ENCODE results near the gene MYL3. TPM values are rescaled to one million over a fixed set of nuclear protein-coding genes. Genes with fewer than 3 reads are reported as not detected.
"Not testable (repeated sequence)": the region's sequence is repeated elsewhere in the genome, so short reads cannot be mapped to it uniquely, and the experiment has no call there.

MYL3 gene
- total RNA-seq (2014; rRNA removed; shearing (Covaris generic)) = not detected in 2 replicates
- 0.68 TPM in 1 of 2 replicates, not detected in the other for polyA plus RNA-seq (2016; fragmentation: Nextera tagmentation; extraction: Ambion mirVana)

DNA sequence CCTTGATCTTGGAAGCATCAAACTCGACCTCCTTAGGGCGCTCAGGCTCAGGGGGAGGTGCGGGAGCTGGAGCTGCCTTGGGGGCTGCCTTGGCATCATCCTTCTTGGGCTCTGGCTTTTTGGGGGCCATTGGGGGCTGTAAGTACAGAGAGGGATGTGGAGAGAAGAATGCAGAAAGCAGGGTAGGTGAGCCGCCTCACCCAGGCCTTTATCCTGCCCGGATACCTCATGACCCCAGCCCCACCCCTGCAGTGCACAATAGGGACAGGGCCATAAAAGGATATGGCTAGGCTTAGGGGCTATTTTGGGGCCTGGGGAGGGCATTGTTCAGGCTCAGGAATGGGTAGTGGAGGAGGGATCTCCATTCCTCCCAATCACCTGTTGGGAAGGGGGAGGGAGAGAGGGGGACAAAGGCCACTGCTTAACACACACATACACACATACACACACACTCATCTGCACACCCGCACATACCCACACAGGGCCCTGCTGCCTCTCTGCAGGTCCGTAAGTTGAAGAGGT is at the start of gene MYL3:
TSS of gene MYL3 (minus strand) at position 184 of the 522 bp plus-strand sequence. CDS start at position 130, 54 bp downstream.
- no peak within 1 kb of the TSS for H3K27ac ChIP-seq
- H3K27me3 ChIP-seq (replicated peaks; ENCODE audit: insufficient read depth) = no peaks in the 10 kb centered on the region
- no peaks in the 10 kb centered on the region for H3K9me3 ChIP-seq (ENCODE audit: low read depth)
- H3K9ac ChIP-seq = no peak within 1 kb of the TSS
- no peak within 1 kb of the TSS for H3K4me2 ChIP-seq (ENCODE audit: unreplicated experiment)
- DNase-seq = no peak
- no peaks in the 10 kb centered on the region for H3K79me2 ChIP-seq (ENCODE audit: insufficient read depth)
- WGBS, 2 experiments (ENCODE audit: low coverage in 1 of 2, low lambda C conversion rate in 2 of 2, missing lambda C conversion rate in 2 of 2) = 81 to 83% methylated on average over 7 of the region's 7 CpGs
- no peaks in the 10 kb centered on the region for H4K20me1 ChIP-seq (ENCODE audit: insufficient read depth)
- H3K4me3 ChIP-seq = no peak within 1 kb of the TSS
- in situ Hi-C loops (cut with MboI) = no loop called here
- TF ChIP-seq EZH2phosphoT487 (IDR thresholded peaks at IDR 0.05; ENCODE audit: insufficient read depth, low read depth) = no peak
- TF ChIP-seq EZH2 (IDR thresholded peaks at IDR 0.05; ENCODE audit: insufficient read depth, poor library complexity, severe bottlenecking) = no peak
- H2AFZ ChIP-seq = no peak within 1 kb of the TSS
- no peaks in the 10 kb centered on the region for H3K36me3 ChIP-seq (ENCODE audit: low read depth)
- H3K4me1 ChIP-seq (ENCODE audit: insufficient read depth) = peaks cover 9% of the 10 kb centered on the region; the same call in 1 of the 2 replicates
- H3F3A ChIP-seq (ENCODE audit: insufficient read depth) = no peaks in the 10 kb centered on the region
- H3K9me2 ChIP-seq (ENCODE audit: insufficient read depth) = no peaks in the 10 kb centered on the region

DNA sequence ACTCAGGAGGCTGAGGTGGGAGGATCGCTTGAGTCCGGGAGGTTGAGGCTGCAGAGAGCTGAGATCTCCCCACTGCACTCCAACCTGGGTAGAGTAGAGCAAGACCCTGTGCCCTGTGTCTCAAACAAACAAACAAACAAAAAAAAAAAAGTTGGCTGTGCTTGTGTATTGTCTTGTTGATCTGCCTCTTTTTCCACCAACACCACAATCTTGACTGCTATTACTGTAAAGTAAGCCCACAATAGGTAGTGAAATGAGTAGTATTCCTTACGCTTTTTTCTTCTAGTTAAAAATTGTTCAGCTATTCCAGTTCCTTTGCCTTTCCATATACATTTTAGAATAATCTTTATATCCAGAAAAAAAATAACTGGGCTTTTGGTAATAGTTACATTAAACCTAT is 49.7 kb upstream of the MYL3 start:
- Histone ChIP-seq H3K36me3 (ENCODE audit: low read depth) (peaks cover 9% of the 10 kb centered on the region), H3K9ac (no peak overlapping the region), H3K79me2 (ENCODE audit: insufficient read depth) (no peaks in the 10 kb centered on the region), H3F3A (ENCODE audit: insufficient read depth) (peaks cover 27% of the 10 kb centered on the region), H3K27ac (no peak overlapping the region), H3K9me3 (ENCODE audit: low read depth) (no peaks in the 10 kb centered on the region), H2AFZ (no peak overlapping the region), H3K27me3 (replicated peaks; ENCODE audit: insufficient read depth) (no peaks in the 10 kb centered on the region), H3K4me2 (ENCODE audit: unreplicated experiment) (no peak overlapping the region), H3K9me2 (ENCODE audit: insufficient read depth) (no peaks in the 10 kb centered on the region), H4K20me1 (ENCODE audit: insufficient read depth) (no peaks in the 10 kb centered on the region), H3K4me1 (ENCODE audit: insufficient read depth) (peaks cover 19% of the 10 kb centered on the region), H3K4me3 (no peak overlapping the region)
- in situ Hi-C loops (cut with MboI) = no loop called here
- no peak for DNase-seq
- 94 to 96% methylated on average over 3 of the region's 3 CpGs for WGBS, 2 experiments (ENCODE audit: low coverage in 1 of 2, low lambda C conversion rate in 2 of 2, missing lambda C conversion rate in 2 of 2)
- TF ChIP-seq EZH2 (IDR thresholded peaks at IDR 0.05; ENCODE audit: insufficient read depth, poor library complexity, severe bottlenecking) = no peak
- TF ChIP-seq EZH2phosphoT487 (IDR thresholded peaks at IDR 0.05; ENCODE audit: insufficient read depth, low read depth) = no peak

DNA sequence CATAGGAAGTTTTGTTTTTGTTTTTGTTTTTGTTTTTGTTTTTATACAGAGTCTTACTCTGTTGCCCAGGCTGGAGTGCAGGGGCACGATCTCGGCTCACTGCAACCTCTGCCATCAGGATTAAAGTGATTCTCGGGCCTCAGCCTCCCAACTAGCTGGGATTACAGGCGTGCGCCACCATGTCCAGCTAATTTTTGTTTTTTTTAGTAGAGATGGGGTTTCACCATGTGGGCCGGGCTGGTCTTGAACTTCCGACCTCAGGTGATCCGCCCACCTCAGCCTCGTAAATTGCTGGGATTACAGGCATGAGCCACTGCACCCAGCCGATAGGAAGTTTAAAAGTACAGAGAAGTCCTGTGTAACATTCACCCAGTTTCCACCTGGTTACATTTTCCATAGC is 47.7 kb upstream of the MYL3 start:
- H3K79me2 ChIP-seq (ENCODE audit: insufficient read depth); H3K9ac ChIP-seq; in situ Hi-C loops (cut with MboI); H3K36me3 ChIP-seq (ENCODE audit: low read depth); H3K4me2 ChIP-seq (ENCODE audit: unreplicated experiment); H3K27ac ChIP-seq; H2AFZ ChIP-seq; H4K20me1 ChIP-seq (ENCODE audit: insufficient read depth); H3K9me3 ChIP-seq (ENCODE audit: low read depth); H3K9me2 ChIP-seq (ENCODE audit: insufficient read depth); H3K4me3 ChIP-seq; H3K27me3 ChIP-seq (replicated peaks; ENCODE audit: insufficient read depth); DNase-seq: not testable (repeated sequence)
- H3F3A ChIP-seq (ENCODE audit: insufficient read depth) = peaks cover 20% of the 10 kb centered on the region
- peaks cover 20% of the 10 kb centered on the region for H3K4me1 ChIP-seq (ENCODE audit: insufficient read depth)
- WGBS, 2 experiments (ENCODE audit: low coverage in 1 of 2, low lambda C conversion rate in 2 of 2, missing lambda C conversion rate in 2 of 2) = 81 to 89% methylated on average over 10 of the region's 10 CpGs

DNA sequence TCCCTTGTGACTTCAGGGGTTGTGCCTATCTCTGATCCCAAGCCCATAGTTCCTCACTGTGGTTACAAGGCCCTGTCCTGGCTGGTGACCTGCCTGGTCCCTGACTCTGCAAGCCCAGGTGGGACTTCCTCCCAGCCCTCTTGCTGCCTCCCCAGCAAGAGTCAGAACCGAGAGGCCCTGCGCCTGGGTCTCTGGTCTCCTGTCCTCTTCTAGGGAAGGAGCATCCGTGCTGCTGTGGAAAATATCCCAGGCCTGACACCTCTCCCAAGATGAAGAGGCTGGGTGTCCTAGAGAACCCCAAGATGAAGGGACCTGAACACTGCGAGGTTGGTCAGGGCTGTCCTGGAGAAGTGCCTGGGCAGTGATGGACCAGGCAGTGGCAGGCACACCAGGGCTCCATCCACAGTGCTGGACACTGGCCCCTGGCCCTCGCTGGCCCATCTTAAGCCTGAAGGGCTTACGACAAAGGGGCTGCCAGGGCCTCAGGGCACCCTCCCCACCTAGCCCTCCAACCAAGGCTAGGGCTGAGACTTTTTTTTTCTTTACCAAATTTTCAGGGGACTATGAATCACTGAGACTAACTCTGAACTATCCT is 47.0 kb upstream of the MYL3 start:
- Histone ChIP-seq H3K27me3 (replicated peaks; ENCODE audit: insufficient read depth) (no peaks in the 10 kb centered on the region), H2AFZ (peak overlapping the region; percentile 54), H3F3A (ENCODE audit: insufficient read depth) (peaks cover 20% of the 10 kb centered on the region), H3K4me3 (no peak overlapping the region), H3K9ac (peak overlapping the region; percentile 59; the same call in 1 of the 2 replicates), H3K36me3 (ENCODE audit: low read depth) (no peaks in the 10 kb centered on the region), H3K4me2 (ENCODE audit: unreplicated experiment) (no peak overlapping the region), H4K20me1 (ENCODE audit: insufficient read depth) (no peaks in the 10 kb centered on the region), H3K4me1 (ENCODE audit: insufficient read depth) (peaks cover 20% of the 10 kb centered on the region), H3K79me2 (ENCODE audit: insufficient read depth) (no peaks in the 10 kb centered on the region), H3K9me2 (ENCODE audit: insufficient read depth) (no peaks in the 10 kb centered on the region), H3K27ac (no peak overlapping the region), H3K9me3 (ENCODE audit: low read depth) (no peaks in the 10 kb centered on the region)
- 59 to 72% methylated on average over 6 of the region's 6 CpGs for WGBS, 2 experiments (ENCODE audit: low coverage in 1 of 2, low lambda C conversion rate in 2 of 2, missing lambda C conversion rate in 2 of 2)
- in situ Hi-C loops (cut with MboI) = no loop called here
- TF ChIP-seq EZH2phosphoT487 (IDR thresholded peaks at IDR 0.05; ENCODE audit: insufficient read depth, low read depth) = no peak
- TF ChIP-seq EZH2 (IDR thresholded peaks at IDR 0.05; ENCODE audit: insufficient read depth, poor library complexity, severe bottlenecking) = no peak
- no peak for DNase-seq

Measured in GM23248 (cell line).